GM18951 (cell line): Measurements from ENCODE around the gene KCNAB1.
"Not testable (repeated sequence)": the region's sequence is repeated elsewhere in the genome, so short reads cannot be mapped to it uniquely, and the experiment has no call there.

Source experiments
- POLR2A ChIP-seq: IDR thresholded peaks from 4 replicates; pipeline ENCODE4 v1.6.1; 2011; ENCODE audit warnings: mild to moderate bottlenecking; ENCODE audit not compliant: insufficient read length, insufficient read depth; ENCODE audit errors: extremely low read depth
- in situ Hi-C: fragments of 300-500 bp; cut with MboI; formaldehyde crosslinking; loops from one replicate; pipeline ENCODE4 v1.12.0; 2022; ENCODE audit warnings: low sequenced_read_pairs, mixed read lengths, inconsistent platforms; ENCODE audit not compliant: unreplicated experiment

The KCNAB1 gene

DNA sequence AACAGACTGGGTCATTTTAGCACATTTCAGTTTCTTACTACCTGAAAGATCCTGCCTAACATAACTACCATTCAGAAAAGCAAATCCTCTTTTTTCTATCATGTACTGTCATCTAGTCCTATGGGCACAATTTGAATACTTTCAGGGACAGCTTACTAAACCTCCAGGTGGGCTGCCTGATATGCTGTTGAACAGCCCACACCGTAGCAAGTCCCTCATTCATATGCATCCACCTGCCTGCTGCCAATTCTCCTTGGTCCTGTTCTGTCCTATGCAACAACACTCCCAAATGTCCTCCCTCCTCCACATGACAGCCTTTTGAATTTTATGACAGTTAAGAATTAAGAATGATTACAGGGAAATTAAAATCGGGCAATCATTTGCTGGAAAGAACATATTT is 137.9 kb downstream of the KCNAB1 start:
- TF ChIP-seq POLR2A: no peak
- in situ Hi-C loops: no loop called here

GRCh38 chr3:156259896-156260295 is 139.5 kb downstream of the KCNAB1 start:
- in situ Hi-C loops: no loop called here
- no peak for TF ChIP-seq POLR2A

- no peak for TF ChIP-seq POLR2A
- in situ Hi-C loops: no loop called here
Measured at GRCh38 chr3:156260331-156260730, 140.0 kb downstream of the KCNAB1 start.

DNA sequence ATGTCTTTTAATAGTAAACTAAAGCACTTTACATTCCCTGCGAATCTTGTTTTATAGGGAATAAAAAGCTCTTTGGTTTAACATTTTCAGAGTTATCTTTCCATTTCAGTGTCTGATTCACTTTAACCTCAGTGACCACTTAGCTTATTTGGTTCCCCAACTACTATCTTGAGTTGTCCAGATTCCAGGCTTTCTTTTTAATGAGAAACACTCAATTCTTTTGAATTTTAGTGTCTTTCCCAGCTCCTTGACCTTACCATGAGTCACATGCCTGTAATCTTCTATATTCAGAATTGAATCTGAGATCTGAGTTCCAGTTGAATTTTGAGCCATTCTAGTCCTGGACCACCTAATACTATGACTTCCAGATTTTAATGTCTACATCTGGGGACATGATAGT is 144.4 kb downstream of the KCNAB1 start:
- no peak for TF ChIP-seq POLR2A
- in situ Hi-C loops: no loop called here

DNA sequence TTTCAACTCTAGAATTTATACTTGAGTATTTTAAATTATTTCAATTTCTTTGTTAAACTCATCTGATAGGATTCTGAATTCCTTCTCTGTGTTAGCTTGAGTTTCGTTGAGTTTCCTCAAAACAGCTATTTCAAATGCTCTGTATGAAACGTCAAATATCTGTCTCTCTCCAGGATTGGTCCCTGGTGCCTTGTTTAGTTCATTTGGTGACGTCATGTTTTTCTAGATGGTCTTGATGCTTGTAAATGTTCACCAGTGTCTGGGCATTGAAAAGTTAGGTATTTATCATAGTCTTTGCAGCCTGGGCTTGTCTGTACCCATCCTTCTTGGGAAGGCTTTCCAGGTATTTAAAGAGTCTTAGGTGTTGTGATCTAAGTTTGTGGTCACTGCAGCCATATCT is 151.1 kb downstream of the KCNAB1 start:
- in situ Hi-C loops: no loop called here
- TF ChIP-seq POLR2A: no peak

- no peak for TF ChIP-seq POLR2A
- in situ Hi-C loops: no loop called here
Measured at GRCh38 chr3:156271995-156272719, 151.8 kb downstream of the KCNAB1 start.

DNA sequence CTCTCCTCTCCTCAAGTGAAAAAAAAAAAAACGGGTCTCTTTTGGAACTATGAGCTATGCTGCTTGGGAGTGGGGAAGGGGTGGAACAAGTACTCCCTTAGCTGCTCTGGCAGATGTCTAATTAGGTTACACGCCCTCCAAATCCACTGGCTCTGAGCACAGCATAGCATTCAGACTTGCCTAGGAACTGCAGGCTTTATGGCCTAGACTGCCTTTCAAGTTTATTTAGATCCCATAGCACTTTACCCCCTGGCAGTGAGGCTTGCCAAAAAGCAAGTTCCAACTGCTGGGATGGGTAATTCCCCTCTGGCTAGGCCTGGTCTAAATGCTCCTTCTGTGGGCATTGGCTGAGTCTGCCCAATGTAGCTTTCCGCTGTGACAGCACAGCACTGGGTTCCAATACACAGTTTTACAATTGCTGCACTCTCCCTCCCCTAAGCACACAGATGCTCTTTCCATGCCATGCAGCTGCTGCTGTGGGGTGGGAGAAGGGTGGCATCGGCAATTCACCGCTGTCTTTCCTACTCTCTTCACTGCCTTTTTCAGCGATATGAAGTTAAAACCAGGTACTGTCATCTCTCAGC is 152.8 kb downstream of the KCNAB1 start:
- TF ChIP-seq POLR2A: no peak
- in situ Hi-C loops: no loop called here

DNA sequence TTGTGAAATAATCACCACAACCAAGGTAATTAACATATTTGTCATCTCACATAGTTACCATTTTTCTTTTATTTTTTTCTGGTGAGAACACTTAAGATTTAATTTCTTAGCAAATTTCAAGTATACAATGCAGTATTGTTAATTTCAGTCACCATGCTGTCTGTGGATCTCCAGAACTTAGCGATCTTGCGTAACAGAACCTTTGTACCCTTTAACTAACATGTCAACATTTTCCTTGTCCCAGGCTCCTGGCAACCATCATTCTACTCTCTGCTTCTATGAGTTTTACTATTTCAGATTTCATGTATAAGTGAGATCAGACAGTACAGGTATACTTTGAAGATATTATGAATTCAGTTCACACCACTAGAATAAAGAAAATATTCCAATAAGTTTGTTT is 154.4 kb downstream of the KCNAB1 start:
- no peak for TF ChIP-seq POLR2A
- in situ Hi-C loops: no loop called here

DNA sequence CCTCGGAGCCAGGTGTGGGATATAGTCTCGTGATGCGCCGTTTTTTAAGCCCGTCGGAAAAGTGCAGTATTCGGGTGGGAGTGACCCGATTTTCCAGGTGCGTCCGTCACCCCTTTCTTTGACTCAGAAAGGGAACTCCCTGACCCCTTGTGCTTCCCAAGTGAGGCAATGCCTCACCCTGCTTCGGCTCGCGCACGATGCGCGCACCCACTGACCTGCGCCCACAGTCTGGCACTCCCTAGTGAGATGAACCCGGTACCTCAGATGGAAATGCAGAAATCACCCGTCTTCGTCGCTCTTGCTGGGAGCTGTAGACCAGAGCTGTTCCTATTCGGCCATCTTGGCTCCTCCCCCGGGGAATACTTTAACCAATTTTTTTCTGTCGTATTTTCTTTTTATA is 164.3 kb downstream of the KCNAB1 start:
- in situ Hi-C loops: not testable (repeated sequence)

GRCh38 chr3:156285626-156286025 is 165.2 kb downstream of the KCNAB1 start:
- in situ Hi-C loops: no loop called here
- no peak for TF ChIP-seq POLR2A

- TF ChIP-seq POLR2A: no peak
- in situ Hi-C loops: no loop called here
Measured at GRCh38 chr3:156290924-156291271, 170.5 kb downstream of the KCNAB1 start.

GRCh38 chr3:156291272-156292123 is 171.1 kb downstream of the KCNAB1 start:
- in situ Hi-C loops: no loop called here
- TF ChIP-seq POLR2A: no peak

DNA sequence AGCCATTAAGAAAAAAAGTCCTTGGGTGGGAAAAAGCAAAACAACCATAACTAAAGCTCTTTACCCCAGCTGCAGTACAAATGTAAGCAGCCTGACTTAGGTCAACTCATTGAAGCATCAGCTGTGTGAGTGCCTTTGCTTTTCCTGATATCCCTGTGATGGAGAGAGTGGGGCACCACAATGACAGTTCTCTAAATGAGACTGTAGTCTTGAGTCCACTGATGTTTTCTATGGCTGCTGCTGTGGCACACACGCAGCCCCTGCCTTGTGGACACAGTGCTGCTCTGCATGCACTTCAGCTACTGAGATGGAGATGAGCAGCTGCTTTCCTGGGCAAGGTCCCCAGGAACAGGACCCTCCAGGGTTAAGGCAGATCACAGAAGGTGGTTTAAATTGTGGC is 173.2 kb downstream of the KCNAB1 start:
- TF ChIP-seq POLR2A: no peak
- in situ Hi-C loops: no loop called here

DNA sequence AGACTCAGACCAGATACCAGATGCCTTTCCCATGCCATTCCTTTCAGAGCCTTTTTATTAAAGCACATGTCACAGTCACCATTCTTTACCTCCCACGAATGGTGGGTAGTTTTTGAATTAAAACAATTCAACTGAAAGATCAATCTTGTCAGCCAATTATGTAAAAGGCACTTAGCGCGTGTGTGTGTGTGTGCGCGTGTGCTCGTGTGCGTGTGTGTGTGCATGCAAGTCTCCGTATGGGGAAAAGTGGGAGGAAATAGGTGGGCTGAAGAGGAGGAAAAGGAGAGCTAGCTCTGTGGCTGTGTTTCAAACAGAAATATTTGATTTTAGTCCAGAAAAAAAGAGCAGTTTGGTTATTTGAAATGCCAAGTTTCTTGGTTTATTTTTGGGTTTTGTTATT is 177.2 kb downstream of the KCNAB1 start:
- in situ Hi-C loops: no loop called here
- no peak for TF ChIP-seq POLR2A
